ENCODE results near the gene CNOT8.

DNA sequence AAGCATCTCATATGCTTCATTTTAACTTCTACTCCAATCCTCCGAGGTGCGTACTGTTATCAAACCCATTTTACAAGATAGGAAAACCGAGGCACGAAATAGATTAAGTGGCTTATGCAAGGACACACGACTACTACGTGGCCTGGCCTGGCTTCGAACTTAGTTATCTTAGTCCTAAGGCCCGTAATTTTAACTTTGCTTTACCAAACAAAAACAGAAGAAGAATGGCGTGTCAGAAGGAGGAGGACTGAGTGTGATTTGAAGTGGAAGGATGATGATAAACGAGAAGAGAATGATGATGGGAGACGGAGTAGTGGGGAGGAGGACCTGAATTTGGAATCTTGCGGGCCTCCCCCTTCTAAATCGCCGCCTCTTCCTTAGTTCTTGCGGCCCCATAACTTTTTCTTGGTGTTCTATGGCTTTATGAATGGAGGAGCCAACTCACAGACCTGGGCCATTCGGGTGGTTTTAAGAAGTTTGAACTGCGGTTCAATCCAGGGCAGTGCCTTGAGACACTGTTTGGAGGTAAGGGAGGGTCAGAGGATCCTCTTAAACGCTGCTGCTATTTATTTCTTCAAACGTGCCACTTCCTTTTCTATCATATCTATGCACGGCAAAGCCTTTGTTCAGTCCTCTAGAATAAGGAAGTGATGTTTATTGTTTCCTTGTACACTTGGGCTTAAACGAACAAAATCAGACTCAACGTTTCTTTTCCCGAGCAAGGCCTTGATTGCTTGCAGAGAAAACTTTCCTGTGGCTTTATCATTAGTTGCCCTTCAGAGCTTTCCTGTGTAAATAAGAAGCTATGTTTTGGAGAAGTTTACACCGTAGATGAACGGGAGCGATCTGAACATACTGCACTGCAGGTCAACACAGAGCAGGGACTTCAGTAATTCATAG lies 795 bp downstream of the CNOT8 start:
- TF ChIP-seq CTCF (IDR thresholded peaks at IDR 0.05; ENCODE audit: low read depth, low read length) (no peak), EZH2phosphoT487 (IDR thresholded peaks at IDR 0.05; ENCODE audit: low read depth) (no peak)

Data from OCI-LY3 (cell line).